CD1c-positive myeloid dendritic cell (primary cell): Measurements from ENCODE around the gene MRPS30.
"Not testable (repeated sequence)": the region's sequence is repeated elsewhere in the genome, so short reads cannot be mapped to it uniquely, and the experiment has no call there.

ENCODE experiments used
- DNase-seq: peaks from one replicate; pipeline ENCODE4 v3.0.0-alpha.2; 2016; ENCODE audit errors: extremely low spot score

The MRPS30 gene

DNA sequence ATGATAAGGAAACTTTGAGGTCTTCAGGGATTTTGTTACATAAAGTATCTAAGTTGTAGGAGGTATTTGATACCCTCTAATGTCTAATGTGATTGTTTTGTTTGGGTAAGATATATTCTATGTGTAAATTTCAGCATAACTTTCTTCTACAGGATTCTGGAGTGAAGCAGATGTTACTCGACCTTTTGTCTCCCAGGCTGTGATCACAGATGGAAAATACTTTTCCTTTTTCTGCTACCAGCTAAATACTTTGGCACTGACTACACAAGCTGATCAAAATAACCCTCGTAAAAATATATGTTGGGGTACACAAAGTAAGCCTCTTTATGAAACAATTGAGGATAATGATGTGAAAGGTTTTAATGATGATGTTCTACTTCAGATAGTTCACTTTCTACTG lies 6.0 kb downstream of the MRPS30 start:
- DNase-seq, result no peak

- no peak for DNase-seq
Observed at GRCh38 chr5:44821164-44821563, 12.4 kb downstream of the MRPS30 start.

DNA sequence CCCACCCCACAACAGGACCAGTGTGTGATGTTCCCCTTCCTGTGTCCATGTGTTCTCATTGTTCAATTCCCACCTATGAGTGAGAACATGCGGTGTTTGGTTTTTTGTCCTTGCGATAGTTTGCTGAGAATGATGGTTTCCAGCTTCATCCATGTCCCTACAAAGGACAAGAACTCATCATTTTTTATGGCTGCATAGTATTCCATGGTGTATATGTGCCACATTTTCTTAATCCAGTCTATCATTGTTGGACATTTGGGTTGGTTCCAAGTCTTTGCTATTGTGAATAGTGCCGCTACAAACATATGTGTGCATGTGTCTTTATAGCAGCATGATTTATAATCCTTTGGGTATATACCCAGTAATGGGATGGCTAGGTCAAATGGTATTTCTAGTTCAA lies 15.9 kb downstream of the MRPS30 start:
- not testable (repeated sequence) for DNase-seq

DNA sequence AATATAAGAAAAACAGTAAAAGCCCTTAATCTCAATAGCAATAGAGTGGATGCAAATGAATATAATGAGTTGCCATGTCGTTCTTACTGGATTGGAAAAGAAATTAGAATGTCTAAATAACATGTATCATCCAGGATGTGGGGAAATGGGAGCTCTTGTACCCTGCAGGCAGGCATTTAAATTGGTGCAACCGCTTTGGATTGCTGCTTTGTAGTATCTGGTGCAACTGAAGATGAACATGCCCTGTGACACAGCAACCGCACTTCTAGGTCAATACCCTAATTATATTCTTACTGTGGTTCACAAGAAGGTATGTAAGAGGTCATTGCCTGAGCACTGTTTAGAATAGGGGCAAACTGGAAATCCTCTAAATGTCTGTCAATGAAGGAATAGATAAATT lies 18.9 kb downstream of the MRPS30 start:
- no peak for DNase-seq

GRCh38 chr5:44828719-44829118 lies 20.0 kb downstream of the MRPS30 start:
- no peak for DNase-seq

DNA sequence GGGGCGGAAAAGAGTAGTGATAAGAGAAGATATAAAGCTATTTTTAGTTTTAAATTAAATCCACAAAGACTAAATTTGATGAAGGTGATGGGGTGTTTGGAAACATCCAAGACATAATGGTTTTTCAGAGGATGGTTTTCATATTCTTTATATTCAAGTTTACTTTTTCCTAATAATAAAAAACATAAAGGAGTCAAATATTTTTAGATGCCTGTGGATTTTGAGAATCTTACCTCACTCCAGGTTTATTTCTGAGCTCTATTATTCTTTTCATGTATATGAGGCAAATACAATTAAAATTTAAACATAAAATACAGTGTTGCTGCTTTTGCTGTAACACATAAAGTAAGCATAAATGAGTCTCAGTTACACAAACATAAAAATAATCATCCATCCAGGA lies 22.2 kb downstream of the MRPS30 start:
- no peak for DNase-seq

DNA sequence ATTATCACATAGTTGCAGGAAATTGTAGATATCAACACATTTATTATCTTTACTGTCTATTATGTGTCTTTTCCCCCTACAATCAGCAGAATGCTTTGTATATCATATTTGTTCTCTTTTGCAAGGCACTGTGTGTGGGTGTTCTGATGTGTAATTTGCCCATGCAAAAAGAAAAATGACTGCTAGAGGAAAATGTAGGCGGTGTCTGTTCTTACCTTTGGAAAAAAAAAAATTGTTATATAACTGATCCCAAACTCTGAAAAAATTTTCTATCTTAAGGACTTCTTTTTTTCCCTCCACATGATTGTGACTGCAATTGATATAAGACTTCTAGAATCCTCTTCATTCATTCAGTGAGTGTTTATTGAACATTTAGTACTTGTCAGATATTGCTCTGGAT lies 24.5 kb downstream of the MRPS30 start:
- no peak for DNase-seq

DNA sequence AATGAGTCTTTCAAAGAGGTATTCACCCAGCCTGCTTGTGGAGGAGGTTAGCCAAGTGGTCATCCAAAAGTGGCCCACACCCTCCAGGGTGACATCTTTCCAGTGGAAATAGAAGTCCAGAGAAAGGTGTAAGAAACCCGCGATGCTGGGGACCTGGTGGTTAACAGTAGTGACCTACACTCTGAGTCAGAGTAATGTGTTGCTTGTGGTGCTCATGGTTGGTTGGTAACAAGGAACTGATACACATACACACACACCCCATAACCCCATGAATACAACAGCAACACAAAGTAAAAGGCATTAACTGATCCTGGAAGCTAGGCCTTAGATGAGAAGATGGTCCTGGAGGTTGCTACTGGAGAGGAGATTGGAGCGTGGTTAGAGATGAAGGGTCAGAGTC lies 26.9 kb downstream of the MRPS30 start:
- DNase-seq, result no peak

- no peak for DNase-seq
Observed at GRCh38 chr5:44839018-44839681, 30.4 kb downstream of the MRPS30 start.

DNA sequence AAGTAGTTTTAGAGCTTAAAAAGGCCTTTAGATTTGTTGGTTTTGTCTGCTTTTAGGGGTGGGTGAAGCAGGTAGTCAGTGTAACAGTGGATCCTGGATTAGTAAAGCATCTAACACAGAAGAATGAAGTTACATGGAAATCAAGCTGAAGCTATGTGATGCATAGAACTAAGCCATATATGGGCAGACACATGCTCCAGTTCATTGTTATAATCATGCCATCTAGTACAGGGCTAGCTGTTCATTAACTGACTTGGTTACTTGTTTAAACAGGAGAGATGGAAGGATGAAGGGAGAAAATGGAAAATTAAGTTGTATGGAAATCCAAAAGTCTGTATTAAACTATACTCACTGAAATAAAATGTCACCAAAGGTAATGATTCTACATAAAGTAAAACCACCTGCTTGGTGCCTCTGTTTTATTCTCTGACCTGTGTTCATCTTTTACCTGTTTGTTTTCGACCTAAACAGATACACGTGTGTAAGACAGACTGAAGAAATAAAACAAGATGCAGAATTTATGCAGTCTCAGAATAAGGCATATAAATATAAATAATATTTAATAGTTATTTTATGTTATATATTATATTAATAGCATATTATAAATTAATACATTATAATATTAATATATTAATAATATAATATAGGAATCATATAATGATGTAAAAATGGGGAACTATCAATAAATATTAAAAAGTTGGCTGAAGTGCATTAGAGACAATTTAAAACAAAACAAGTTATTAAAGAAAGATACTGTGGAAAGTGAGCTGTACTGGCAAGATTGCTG lies 33.9 kb downstream of the MRPS30 start:
- DNase-seq, result no peak

- DNase-seq, result no peak
Observed at GRCh38 chr5:44844744-44845143, 36.0 kb downstream of the MRPS30 start.

DNA sequence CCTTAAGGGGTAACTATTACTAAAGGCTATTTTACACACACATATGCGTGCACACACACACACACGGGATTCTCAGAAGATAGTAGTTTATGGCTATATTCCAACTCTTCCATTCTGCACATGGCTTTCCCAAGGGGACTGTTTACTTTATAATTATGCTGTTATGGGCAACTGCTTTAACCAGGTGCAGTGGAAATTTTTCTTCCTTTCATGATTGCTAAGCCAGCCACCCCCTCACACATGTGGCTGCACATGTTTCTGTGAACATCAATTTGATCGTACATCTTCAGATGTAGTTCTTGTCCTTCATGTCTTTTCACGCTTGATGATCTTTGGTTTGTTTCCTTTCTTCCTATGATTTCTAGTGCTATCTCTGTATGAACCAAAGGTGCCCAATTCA lies 37.0 kb downstream of the MRPS30 start:
- DNase-seq, result no peak

- no peak for DNase-seq
Observed at GRCh38 chr5:44847206-44847852, 38.6 kb downstream of the MRPS30 start.

GRCh38 chr5:44860267-44860666 lies 51.5 kb downstream of the MRPS30 start:
- no peak for DNase-seq

GRCh38 chr5:44862808-44863207 lies 54.1 kb downstream of the MRPS30 start:
- DNase-seq, result no peak
